Lower leg skin (tissue), 4 donors: ENCODE measurements around the gene ASGR1. TPM values are rescaled to one million over a fixed set of nuclear protein-coding genes. Genes with fewer than 3 reads are reported as not detected.

Experiments
- DNase-seq, 2 donors: peaks; one replicate each; pipeline ENCODE4 v3.0.0-alpha.2; 2019; ENCODE audit warnings: low spot score in 2 of 2
- H3K4me3 ChIP-seq: fragments of 200-600 bp; sonication (generic); 2 replicates; pipeline ENCODE4 v1.5.1; 2017; ENCODE audit warnings: mild to moderate bottlenecking, low read depth; ENCODE audit not compliant: poor library complexity, severe bottlenecking
- CTCF ChIP-seq, 3 donors: fragments of 450-650 bp; IDR thresholded peaks; one replicate each; pipeline ENCODE4 v1.5.1; 2016; ENCODE audit warnings: antibody characterized with exemption in 3 of 3, mild to moderate bottlenecking in 3 of 3, moderate library complexity in 2 of 3
- POLR2A ChIP-seq, 2 donors: fragments of 450-650 bp; IDR thresholded peaks; one replicate each; pipeline ENCODE4 v1.6.1; 2016 to 2017; ENCODE audit warnings: antibody characterized with exemption in 2 of 2, mild to moderate bottlenecking in 1 of 2, moderate library complexity in 1 of 2
- WGBS, 2 donors: methylation state at CpG; one replicate each; pipeline ENCODE4 v1.1.5; 2018; 5-methylcytosine and 5-hydroxymethylcytosine counted together
- intact Hi-C: fragments of 100-400 bp; cut with DNase I; formaldehyde crosslinking; loops from one replicate; pipeline ENCODE4 v1.15.0; 2023; ENCODE audit warnings: low total_unique reads
- total RNA-seq, 4 donors: library from RNA; depleted of rRNA; stranded (reverse); fragments of >200 nt; gene quantifications; one replicate each; pipeline ENCODE4 v1.1.0, GENCODE V29; 2016

ASGR1 gene
- total RNA-seq, 4 donors from 2014 or later = 1.3 to 6.6 (median 4.2) TPM

DNA sequence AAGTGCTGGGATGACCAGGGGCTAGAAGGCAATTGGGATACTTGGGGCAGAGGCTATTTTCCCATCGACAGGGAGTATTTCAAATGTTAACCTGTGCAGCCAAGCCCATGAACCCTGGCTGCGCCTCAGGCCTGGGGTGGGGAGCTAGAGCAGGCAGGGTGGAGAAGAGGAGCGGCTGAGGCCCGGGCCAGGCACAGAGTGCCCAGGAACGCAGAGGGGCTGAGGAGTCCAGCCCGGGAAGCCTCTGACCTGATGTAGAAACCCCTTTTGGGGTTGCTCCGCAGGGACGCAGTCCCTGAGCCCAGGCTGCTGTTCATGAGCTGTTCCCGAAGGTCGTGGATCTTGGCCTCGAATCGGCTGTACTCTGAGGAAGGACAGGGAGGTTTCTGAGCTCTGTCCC is 16.8 kb upstream of the ASGR1 start:
- no peak overlapping the region for H3K4me3 ChIP-seq
- intact Hi-C loops = no loop called here
- 89 to 95% methylated on average over 9 to 10 of the region's 12 CpGs for WGBS, 2 donors
- no peak for DNase-seq
- TF ChIP-seq POLR2A (IDR thresholded peaks at IDR 0.05) = no peak
- TF ChIP-seq CTCF (IDR thresholded peaks at IDR 0.05) = no peak

DNA sequence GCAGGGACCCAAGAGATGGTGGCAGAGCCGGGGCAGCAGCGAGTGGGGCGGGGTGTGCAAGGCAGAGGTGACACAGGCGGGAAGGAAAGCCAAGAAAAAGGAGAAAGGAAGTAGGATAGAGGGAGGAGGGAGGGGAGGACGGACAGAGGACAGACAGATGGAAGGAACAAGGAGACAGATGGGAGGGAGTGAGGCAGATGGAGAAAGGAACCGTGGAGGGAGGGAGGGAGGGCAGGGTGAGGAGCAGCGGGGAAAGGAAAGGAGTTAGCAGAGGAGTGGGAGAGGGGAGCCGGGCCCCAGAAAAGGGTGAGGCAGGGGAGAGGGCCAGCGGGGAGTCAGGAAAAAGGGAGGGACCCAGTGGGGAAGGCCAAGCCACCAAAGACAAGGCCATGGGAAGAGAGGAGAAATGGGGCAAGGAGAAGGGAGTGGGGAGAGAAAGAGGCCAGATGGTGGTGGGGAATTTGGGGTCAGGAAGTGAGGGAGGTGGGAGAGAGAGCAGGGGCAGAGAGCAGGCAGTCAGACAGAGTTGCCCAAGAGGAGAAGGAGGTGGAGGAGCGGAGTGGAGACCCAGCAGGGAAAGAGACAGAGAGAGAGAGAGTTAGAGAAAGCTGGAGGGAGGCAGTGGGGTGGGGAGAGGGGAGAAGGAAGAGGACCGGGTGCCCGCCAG is 13.2 kb upstream of the ASGR1 start:
- H3K4me3 ChIP-seq = no peak overlapping the region
- DNase-seq = no peak
- intact Hi-C loops = no loop called here
- 79 to 81% methylated on average over 12 of the region's 12 CpGs for WGBS, 2 donors
- no peak for TF ChIP-seq POLR2A (IDR thresholded peaks at IDR 0.05)
- TF ChIP-seq CTCF (IDR thresholded peaks at IDR 0.05) = no peak

DNA sequence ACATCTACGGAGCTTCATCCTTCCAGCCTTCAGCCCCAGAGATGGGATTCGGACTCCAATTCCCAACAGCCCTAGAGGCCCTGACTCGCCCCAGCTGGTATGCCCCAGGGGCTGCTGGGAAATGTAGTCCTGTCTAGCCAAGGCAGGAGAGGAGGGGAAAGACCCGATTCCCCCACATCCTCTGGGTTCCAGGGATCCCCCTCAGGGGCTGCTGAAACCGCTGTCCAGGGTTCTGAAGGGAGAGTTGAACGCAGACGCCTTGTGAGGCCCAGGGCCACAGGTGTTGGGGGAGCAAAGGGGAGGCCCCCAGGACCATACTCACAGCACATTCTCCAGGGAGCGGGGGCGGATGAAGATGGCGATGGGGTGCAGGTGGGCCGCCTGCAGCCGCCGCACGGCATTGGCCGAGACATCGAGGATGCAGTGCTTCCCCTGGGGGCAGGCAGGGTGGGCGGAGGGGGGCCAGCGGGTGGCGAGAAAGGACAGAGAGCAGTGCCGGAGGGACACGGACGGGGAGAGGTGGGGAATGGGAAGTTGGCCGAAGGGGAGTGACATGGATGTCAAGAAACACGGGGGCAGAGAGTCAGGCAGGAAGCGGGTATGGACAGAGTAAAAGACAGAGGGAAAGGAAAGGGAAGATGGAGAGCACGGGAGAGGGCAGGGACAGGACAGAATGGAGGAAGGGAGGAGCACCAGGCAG is 12.6 kb upstream of the ASGR1 start:
- H3K4me3 ChIP-seq = no peak overlapping the region
- no peak for DNase-seq
- TF ChIP-seq POLR2A (IDR thresholded peaks at IDR 0.05) (no peak), CTCF (IDR thresholded peaks at IDR 0.05) (no peak)
- intact Hi-C loops = no loop called here
- WGBS, 2 donors = 78 to 82% methylated on average over 25 to 26 of the region's 26 CpGs

GRCh38 chr17:7191069-7191468 is 11.9 kb upstream of the ASGR1 start:
- no peak for DNase-seq
- 97% methylated on average over 12 of the region's 12 CpGs for WGBS, 2 donors
- no peak overlapping the region for H3K4me3 ChIP-seq
- intact Hi-C loops = no loop called here
- no peak for TF ChIP-seq POLR2A (IDR thresholded peaks at IDR 0.05)
- TF ChIP-seq CTCF (IDR thresholded peaks at IDR 0.05) = no peak

GRCh38 chr17:7190276-7190917 is 11.2 kb upstream of the ASGR1 start:
- WGBS, 2 donors = 87 to 88% methylated on average over 14 of the region's 14 CpGs
- intact Hi-C loops = no loop called here
- no peak for DNase-seq
- TF ChIP-seq CTCF (IDR thresholded peaks at IDR 0.05) (no peak), POLR2A (IDR thresholded peaks at IDR 0.05) (no peak)
- no peak overlapping the region for H3K4me3 ChIP-seq
